ENCODE measurements around the gene AACS.
A peak's percentile ranks its signal among the peaks of the same experiment; 100 is the strongest.
"Not testable (repeated sequence)": the region's sequence is repeated elsewhere in the genome, so short reads cannot be mapped to it uniquely, and the experiment has no call there.

The AACS gene

DNA sequence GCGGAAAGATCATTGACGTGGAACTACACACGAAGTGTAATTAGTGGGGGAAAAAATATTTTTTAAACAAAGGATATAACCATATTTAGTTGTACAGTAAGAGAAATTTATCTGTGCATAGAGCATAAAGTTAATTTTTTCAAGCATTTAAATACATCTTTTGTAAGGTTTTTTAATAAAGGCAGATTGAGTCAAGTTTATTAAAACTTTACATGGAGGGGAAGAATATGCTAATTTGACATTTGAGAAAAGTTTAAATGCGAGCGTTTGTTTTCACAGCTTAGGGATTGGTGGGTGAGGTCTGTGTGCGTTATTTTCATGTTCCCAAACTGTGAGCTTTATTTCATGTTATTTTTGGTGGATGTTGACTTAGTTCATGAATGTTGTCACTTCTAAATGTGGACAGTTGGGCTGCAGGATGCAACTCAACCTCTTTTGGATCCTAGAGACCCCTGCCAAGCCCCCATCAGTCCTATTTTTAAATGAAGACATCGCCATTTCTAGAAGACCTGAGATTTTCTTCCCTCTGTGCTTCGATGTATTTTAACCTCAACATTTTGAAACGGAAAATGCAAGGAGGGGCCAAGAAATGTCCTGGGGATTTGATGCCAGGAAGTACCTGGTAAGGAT lies 39.5 kb upstream of the AACS start:
- no peak for TF ChIP-seq PAX5 (IDR thresholded peaks at IDR 0.05; ENCODE audit: insufficient read depth, low read length, severe bottlenecking)
- TF ChIP-seq TAF1 (IDR thresholded peaks at IDR 0.05; ENCODE audit: low read depth, low read length) = no peak
- no peak for TF ChIP-seq POLR2A (IDR thresholded peaks at IDR 0.05; ENCODE audit: low read depth, low read length)
- no peak for TF ChIP-seq SPI1 (IDR thresholded peaks at IDR 0.05; ENCODE audit: low read depth, low read length)
- TF ChIP-seq POLR2AphosphoS5 (IDR thresholded peaks at IDR 0.05; ENCODE audit: low read depth, low read length) = no peak
- TF ChIP-seq POU2F2 (IDR thresholded peaks at IDR 0.05; ENCODE audit: low read depth, low read length) = no peak
- no peak for DNase-seq (ENCODE audit: insufficient read length, low spot score)
- no peak for FAIRE-seq

GRCh38 chr12:125028106-125028505 lies 37.1 kb upstream of the AACS start:
- FAIRE-seq (no peak), DNase-seq (ENCODE audit: insufficient read length, low spot score) (no peak)
- TF ChIP-seq TAF1 (IDR thresholded peaks at IDR 0.05; ENCODE audit: low read depth, low read length) (no peak), PAX5 (IDR thresholded peaks at IDR 0.05; ENCODE audit: insufficient read depth, low read length, severe bottlenecking) (no peak), POLR2A (IDR thresholded peaks at IDR 0.05; ENCODE audit: low read depth, low read length) (no peak), SPI1 (IDR thresholded peaks at IDR 0.05; ENCODE audit: low read depth, low read length) (no peak), POU2F2 (IDR thresholded peaks at IDR 0.05; ENCODE audit: low read depth, low read length) (no peak), POLR2AphosphoS5 (IDR thresholded peaks at IDR 0.05; ENCODE audit: low read depth, low read length) (no peak)

GRCh38 chr12:125029761-125030358 lies 35.4 kb upstream of the AACS start:
- no peak for TF ChIP-seq POLR2AphosphoS5 (IDR thresholded peaks at IDR 0.05; ENCODE audit: low read depth, low read length)
- peak; percentile 50 for FAIRE-seq
- DNase-seq (ENCODE audit: insufficient read length, low spot score) = no peak

DNA sequence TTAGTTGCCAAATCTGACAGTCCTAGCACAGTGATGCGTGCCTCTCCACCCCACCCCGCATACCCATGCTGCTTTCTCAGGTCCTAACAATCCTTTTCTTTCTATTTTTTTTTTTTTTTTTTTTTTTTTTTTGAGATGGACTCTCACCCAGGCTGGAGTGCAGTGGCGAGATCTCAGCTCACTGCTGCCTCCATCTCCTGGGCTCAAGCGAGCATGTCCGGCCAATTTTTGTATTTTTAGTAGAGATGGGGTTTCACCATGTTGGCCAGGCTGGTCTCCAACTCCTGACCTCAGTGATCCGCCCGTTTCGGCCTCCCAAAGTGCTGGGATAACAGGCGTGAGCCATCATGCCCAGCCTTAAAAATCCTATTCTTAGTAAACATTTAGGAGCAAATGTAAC lies 33.8 kb upstream of the AACS start:
- FAIRE-seq; DNase-seq (ENCODE audit: insufficient read length, low spot score): not testable (repeated sequence)

DNA sequence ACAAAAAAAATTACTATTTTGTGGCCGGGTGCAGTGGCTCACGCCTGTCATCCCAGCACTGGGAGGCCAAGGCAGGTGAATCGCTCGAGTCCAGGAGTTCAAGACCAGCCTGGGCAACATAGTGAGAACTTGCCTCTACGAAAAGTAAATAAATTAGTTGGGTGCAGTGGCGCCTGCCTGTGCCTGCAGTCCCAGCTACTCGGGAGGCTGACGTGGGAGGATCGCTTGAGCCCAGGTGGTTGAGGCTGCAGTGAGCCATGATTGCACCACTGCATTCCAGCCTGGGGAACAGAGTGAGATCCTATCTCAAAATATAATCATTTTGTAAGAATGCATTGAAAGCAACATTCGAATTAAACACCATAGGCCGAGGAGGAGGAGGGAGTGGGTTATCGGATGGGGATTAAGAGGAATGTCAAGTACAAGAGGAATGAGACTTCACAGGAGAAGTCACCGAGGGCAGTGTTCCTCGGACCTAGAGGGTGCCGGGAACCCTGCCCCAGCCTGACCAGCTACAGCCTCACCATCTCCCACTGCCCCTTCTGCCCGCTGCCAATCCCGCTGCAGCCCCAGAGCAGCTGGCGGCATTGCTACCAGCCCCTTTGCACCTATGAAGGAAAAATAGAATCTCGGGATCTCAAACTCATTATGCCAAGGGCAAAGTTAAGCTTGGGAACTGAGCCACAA lies 32.6 kb upstream of the AACS start:
- FAIRE-seq = no peak
- no peak for DNase-seq (ENCODE audit: insufficient read length, low spot score)
- TF ChIP-seq TAF1 (IDR thresholded peaks at IDR 0.05; ENCODE audit: low read depth, low read length) (no peak), POLR2AphosphoS5 (IDR thresholded peaks at IDR 0.05; ENCODE audit: low read depth, low read length) (no peak), POLR2A (IDR thresholded peaks at IDR 0.05; ENCODE audit: low read depth, low read length) (no peak), PAX5 (IDR thresholded peaks at IDR 0.05; ENCODE audit: insufficient read depth, low read length, severe bottlenecking) (no peak), POU2F2 (IDR thresholded peaks at IDR 0.05; ENCODE audit: low read depth, low read length) (no peak), SPI1 (IDR thresholded peaks at IDR 0.05; ENCODE audit: low read depth, low read length) (no peak)

DNA sequence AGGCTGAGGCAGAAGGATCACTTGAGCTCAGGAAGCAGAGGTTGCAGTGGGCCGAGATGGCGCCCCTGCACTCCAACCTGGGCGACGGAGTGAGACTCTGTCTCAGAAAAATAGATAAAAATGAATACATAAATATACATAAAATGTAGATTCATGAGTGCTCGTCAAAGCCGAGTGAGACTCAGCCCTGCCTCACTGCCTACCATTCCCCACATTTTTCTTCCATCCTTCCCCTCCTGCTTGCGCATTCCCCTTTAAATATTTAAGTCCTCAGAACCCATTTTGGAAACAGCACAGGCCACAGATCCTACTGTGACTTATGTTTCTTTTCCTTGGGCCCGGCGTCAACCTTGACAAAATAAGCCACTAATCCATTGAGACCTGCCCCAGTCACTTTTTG lies 31.9 kb upstream of the AACS start:
- TF ChIP-seq POLR2AphosphoS5 (IDR thresholded peaks at IDR 0.05; ENCODE audit: low read depth, low read length) (no peak), TAF1 (IDR thresholded peaks at IDR 0.05; ENCODE audit: low read depth, low read length) (no peak), SPI1 (IDR thresholded peaks at IDR 0.05; ENCODE audit: low read depth, low read length) (no peak), POU2F2 (IDR thresholded peaks at IDR 0.05; ENCODE audit: low read depth, low read length) (no peak), PAX5 (IDR thresholded peaks at IDR 0.05; ENCODE audit: insufficient read depth, low read length, severe bottlenecking) (no peak), POLR2A (IDR thresholded peaks at IDR 0.05; ENCODE audit: low read depth, low read length) (no peak)
- no peak for DNase-seq (ENCODE audit: insufficient read length, low spot score)
- no peak for FAIRE-seq

GRCh38 chr12:125038976-125039625 lies 26.1 kb upstream of the AACS start:
- FAIRE-seq = no peak
- no peak for DNase-seq (ENCODE audit: insufficient read length, low spot score)
- TF ChIP-seq POLR2A (IDR thresholded peaks at IDR 0.05; ENCODE audit: low read depth, low read length) = no peak
- TF ChIP-seq SPI1 (IDR thresholded peaks at IDR 0.05; ENCODE audit: low read depth, low read length) = no peak
- TF ChIP-seq PAX5 (IDR thresholded peaks at IDR 0.05; ENCODE audit: insufficient read depth, low read length, severe bottlenecking) = no peak
- TF ChIP-seq POLR2AphosphoS5 (IDR thresholded peaks at IDR 0.05; ENCODE audit: low read depth, low read length) = no peak
- TF ChIP-seq TAF1 (IDR thresholded peaks at IDR 0.05; ENCODE audit: low read depth, low read length) = no peak
- TF ChIP-seq POU2F2 (IDR thresholded peaks at IDR 0.05; ENCODE audit: low read depth, low read length) = no peak

GRCh38 chr12:125049093-125049458 lies 16.2 kb upstream of the AACS start:
- peak; percentile 44; the same call in 1 of the 2 replicates for TF ChIP-seq POU2F2 (IDR thresholded peaks at IDR 0.05; ENCODE audit: low read depth, low read length)
- no peak for TF ChIP-seq TAF1 (IDR thresholded peaks at IDR 0.05; ENCODE audit: low read depth, low read length)
- DNase-seq (ENCODE audit: insufficient read length, low spot score) (no peak), FAIRE-seq (no peak)

DNA sequence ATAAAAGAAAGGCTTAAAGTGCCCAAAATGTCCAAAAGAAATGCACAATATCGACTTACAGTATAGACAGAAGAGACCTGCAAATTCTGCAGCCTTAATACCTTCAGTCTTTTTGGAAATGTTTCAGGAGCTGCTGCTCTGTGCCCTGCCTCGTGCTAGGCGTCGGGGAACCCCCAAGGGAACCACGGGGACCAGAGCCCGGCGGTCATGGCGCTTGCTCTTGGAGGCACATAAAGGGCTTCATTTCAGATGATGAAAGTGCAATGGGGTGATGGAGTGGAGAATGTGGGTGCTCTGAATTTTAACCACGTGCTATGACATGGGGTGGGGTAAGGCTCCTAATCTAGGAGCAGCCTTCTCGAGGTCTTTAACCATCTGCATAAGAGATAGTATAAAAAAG lies 14.8 kb upstream of the AACS start:
- FAIRE-seq (no peak), DNase-seq (ENCODE audit: insufficient read length, low spot score) (no peak)
- TF ChIP-seq SPI1 (IDR thresholded peaks at IDR 0.05; ENCODE audit: low read depth, low read length) (no peak), PAX5 (IDR thresholded peaks at IDR 0.05; ENCODE audit: insufficient read depth, low read length, severe bottlenecking) (no peak), POU2F2 (IDR thresholded peaks at IDR 0.05; ENCODE audit: low read depth, low read length) (no peak), TAF1 (IDR thresholded peaks at IDR 0.05; ENCODE audit: low read depth, low read length) (no peak), POLR2AphosphoS5 (IDR thresholded peaks at IDR 0.05; ENCODE audit: low read depth, low read length) (no peak)

DNA sequence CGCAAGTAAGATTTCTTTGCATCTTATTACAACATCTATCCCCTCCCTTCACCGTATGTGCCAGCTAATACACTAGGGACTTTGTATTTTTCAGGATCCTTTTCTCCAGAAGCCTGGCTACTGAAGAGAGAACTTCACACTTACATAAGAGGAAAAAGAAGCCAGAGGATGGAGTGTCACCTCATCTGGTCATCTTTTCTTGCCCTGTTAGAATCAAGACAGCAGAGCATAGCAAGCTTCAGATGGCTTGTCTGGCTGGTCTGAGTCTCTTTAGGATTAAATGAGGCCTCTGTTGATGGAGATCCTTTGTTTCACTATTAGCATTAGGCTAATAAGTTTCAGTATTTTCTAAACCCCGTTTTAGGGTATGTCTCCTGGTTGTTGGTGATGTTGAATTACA lies 14.4 kb upstream of the AACS start:
- TF ChIP-seq POLR2A (IDR thresholded peaks at IDR 0.05; ENCODE audit: low read depth, low read length) = no peak
- no peak for TF ChIP-seq POU2F2 (IDR thresholded peaks at IDR 0.05; ENCODE audit: low read depth, low read length)
- TF ChIP-seq POLR2AphosphoS5 (IDR thresholded peaks at IDR 0.05; ENCODE audit: low read depth, low read length) = no peak
- no peak for TF ChIP-seq TAF1 (IDR thresholded peaks at IDR 0.05; ENCODE audit: low read depth, low read length)
- no peak for DNase-seq (ENCODE audit: insufficient read length, low spot score)
- no peak for FAIRE-seq

Measured in GM12891 (cell line).